SK-N-SH treated with all-trans-retinoic acid at 6 μM for 48 hours (cell line): ENCODE results near the gene KARS1.

Experiments
- ARNTL ChIP-seq: fragments of 450-650 bp; formaldehyde crosslinking; IDR thresholded peaks from 2 replicates; pipeline ENCODE4 v1.5.0; 2020; ENCODE audit warnings: low read depth, mild to moderate bottlenecking, moderate library complexity, borderline replicate concordance
- ESRRG ChIP-seq: fragments of 250-450 bp; sonication (Bioruptor Pico); IDR thresholded peaks from 2 replicates; pipeline ENCODE4 v1.6.1; 2021; ENCODE audit warnings: mild to moderate bottlenecking
- ISL1 ChIP-seq: fragments of 250-450 bp; sonication (Bioruptor Pico); IDR thresholded peaks from 2 replicates; pipeline ENCODE4 v2.1.2; 2022; ENCODE audit warnings: mild to moderate bottlenecking, moderate library complexity
- SNAI2 ChIP-seq: fragments of 250-450 bp; sonication (Bioruptor Pico); IDR thresholded peaks from 2 replicates; pipeline ENCODE4 v1.5.0; 2020; ENCODE audit warnings: mild to moderate bottlenecking, moderate library complexity
- ZFP30 ChIP-seq: fragments of 450-650 bp; formaldehyde crosslinking; IDR thresholded peaks from 2 replicates; pipeline ENCODE4 v1.5.0; 2022; ENCODE audit warnings: mild to moderate bottlenecking, moderate library complexity
- ZNF565 ChIP-seq: fragments of 450-650 bp; formaldehyde crosslinking; conservative IDR thresholded peaks from 2 replicates; pipeline ENCODE4 v1.5.0; 2020; ENCODE audit warnings: low read depth, mild to moderate bottlenecking, moderate library complexity
- TF ChIP-seq, protein P1 (sequence below): fragments of 250-450 bp; sonication (Bioruptor Pico); IDR thresholded peaks from 2 replicates; pipeline ENCODE4 v1.8.0; 2021; ENCODE audit warnings: low read depth, mild to moderate bottlenecking, moderate library complexity, borderline replicate concordance
- TF ChIP-seq, protein P2 (sequence below): fragments of 250-450 bp; sonication (Bioruptor Pico); IDR thresholded peaks from 2 replicates; pipeline ENCODE4 v1.8.0; 2020; ENCODE audit warnings: mild to moderate bottlenecking, moderate library complexity, borderline replicate concordance

DNA sequence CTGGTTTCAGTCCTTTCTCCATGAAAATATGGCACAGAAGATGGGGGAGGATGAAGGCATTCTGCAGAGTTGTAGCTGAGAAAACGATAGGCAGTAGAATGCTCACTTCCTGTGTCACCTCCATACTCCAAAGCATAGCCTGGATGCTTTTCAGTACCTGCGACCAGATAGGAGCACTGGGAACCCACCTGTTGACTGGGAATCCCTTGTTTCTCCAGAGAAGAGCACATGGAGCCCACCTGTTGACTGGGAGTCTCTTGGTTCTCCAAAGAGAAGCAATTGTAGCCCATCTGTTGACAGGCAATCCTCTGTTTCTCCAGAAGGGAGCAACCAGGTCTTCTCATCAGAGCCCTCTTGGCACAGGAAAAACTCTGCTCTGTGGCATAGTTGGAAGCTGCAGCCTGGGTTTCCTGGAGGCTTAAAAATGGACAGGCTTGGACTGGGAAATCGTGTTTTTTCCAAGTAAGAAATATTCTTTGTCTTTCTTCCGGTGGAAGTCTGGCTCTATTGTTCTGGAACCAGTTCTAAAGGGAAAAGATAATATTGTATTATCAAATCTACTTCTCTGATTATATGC is 13.3 kb upstream of the KARS1 start:
- no peak for TF ChIP-seq ZFP30 (CRISPR knock-in tag)
- no peak for TF ChIP-seq ESRRG
- no peak for TF ChIP-seq SNAI2 (CRISPR knock-in tag)
- no peak for TF ChIP-seq ARNTL
- no peak for TF ChIP-seq ZNF565 (CRISPR knock-in tag)
- no peak for TF ChIP-seq ISL1 (CRISPR knock-in tag)
- TF ChIP-seq, protein P1, sequence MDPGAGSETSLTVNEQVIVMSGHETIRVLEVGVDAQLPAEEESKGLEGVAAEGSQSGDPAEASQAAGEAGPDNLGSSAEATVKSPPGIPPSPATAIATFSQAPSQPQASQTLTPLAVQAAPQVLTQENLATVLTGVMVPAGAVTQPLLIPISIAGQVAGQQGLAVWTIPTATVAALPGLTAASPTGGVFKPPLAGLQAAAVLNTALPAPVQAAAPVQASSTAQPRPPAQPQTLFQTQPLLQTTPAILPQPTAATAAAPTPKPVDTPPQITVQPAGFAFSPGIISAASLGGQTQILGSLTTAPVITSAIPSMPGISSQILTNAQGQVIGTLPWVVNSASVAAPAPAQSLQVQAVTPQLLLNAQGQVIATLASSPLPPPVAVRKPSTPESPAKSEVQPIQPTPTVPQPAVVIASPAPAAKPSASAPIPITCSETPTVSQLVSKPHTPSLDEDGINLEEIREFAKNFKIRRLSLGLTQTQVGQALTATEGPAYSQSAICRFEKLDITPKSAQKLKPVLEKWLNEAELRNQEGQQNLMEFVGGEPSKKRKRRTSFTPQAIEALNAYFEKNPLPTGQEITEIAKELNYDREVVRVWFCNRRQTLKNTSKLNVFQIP (CRISPR knock-in tag) = no peak
- TF ChIP-seq, protein P2, sequence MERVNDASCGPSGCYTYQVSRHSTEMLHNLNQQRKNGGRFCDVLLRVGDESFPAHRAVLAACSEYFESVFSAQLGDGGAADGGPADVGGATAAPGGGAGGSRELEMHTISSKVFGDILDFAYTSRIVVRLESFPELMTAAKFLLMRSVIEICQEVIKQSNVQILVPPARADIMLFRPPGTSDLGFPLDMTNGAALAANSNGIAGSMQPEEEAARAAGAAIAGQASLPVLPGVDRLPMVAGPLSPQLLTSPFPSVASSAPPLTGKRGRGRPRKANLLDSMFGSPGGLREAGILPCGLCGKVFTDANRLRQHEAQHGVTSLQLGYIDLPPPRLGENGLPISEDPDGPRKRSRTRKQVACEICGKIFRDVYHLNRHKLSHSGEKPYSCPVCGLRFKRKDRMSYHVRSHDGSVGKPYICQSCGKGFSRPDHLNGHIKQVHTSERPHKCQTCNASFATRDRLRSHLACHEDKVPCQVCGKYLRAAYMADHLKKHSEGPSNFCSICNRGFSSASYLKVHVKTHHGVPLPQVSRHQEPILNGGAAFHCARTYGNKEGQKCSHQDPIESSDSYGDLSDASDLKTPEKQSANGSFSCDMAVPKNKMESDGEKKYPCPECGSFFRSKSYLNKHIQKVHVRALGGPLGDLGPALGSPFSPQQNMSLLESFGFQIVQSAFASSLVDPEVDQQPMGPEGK = no peak
